Activated CD8-positive, alpha-beta memory T cell treated with anti-CD3 and anti-CD28 coated beads for 48 hours (primary cell): ENCODE measurements around the gene RASA4B.
"Not testable (repeated sequence)": the region's sequence is repeated elsewhere in the genome, so short reads cannot be mapped to it uniquely, and the experiment has no call there.

Source experiments
- DNase-seq, 3 experiments: peaks; one replicate each; pipeline ENCODE4 v3.0.0-alpha.2; 2020; ENCODE audit warnings: low read depth in 2 of 3, low spot score in 2 of 3

RASA4B gene

GRCh38 chr7:102517550-102518147 lies at the start of gene RASA4B:
RASA4B (minus strand) TSS chr7:102517777; CDS start chr7:102517710, 67 bp downstream.
- DNase-seq, result not testable (repeated sequence)

GRCh38 chr7:102550808-102551422 lies 33.3 kb upstream of the RASA4B start, which contains the start of gene SPDYE2:
SPDYE2 (plus strand) TSS chr7:102551226; CDS start chr7:102553256, 2,030 bp downstream.
- not testable (repeated sequence) for DNase-seq

GRCh38 chr7:102546353-102546752 lies 28.8 kb upstream of the RASA4B start:
- not testable (repeated sequence) for DNase-seq

GRCh38 chr7:102545288-102545687 lies 27.7 kb upstream of the RASA4B start:
- not testable (repeated sequence) for DNase-seq

GRCh38 chr7:102544372-102544771 lies 26.8 kb upstream of the RASA4B start:
- not testable (repeated sequence) for DNase-seq

GRCh38 chr7:102543596-102543995 lies 26.0 kb upstream of the RASA4B start, which contains the start of gene UPK3BL2:
UPK3BL2 (minus strand) TSS chr7:102543696; CDS start chr7:102543636, 60 bp downstream.
- DNase-seq, result not testable (repeated sequence)

- not testable (repeated sequence) for DNase-seq
Observed at GRCh38 chr7:102542771-102543170, 25.2 kb upstream of the RASA4B start.

GRCh38 chr7:102542083-102542482 lies 24.5 kb upstream of the RASA4B start:
- DNase-seq, result not testable (repeated sequence)

GRCh38 chr7:102540604-102541003 lies 23.0 kb upstream of the RASA4B start:
- DNase-seq, result not testable (repeated sequence)

GRCh38 chr7:102535062-102535615 lies 17.6 kb upstream of the RASA4B start:
- DNase-seq, result not testable (repeated sequence)

GRCh38 chr7:102532127-102532526 lies 14.6 kb upstream of the RASA4B start:
- DNase-seq, result not testable (repeated sequence)

- DNase-seq, result not testable (repeated sequence)
Observed at GRCh38 chr7:102531583-102531982, 14.0 kb upstream of the RASA4B start.

GRCh38 chr7:102527822-102528793 lies 10.5 kb upstream of the RASA4B start:
- DNase-seq, result not testable (repeated sequence)

GRCh38 chr7:102527182-102527581 lies 9.6 kb upstream of the RASA4B start:
- not testable (repeated sequence) for DNase-seq

GRCh38 chr7:102524803-102525202 lies 7.2 kb upstream of the RASA4B start:
- DNase-seq, result not testable (repeated sequence)

- DNase-seq, result not testable (repeated sequence)
Observed at GRCh38 chr7:102520797-102521196, 3.2 kb upstream of the RASA4B start.

GRCh38 chr7:102516951-102517350 lies 626 bp downstream of the RASA4B start:
- not testable (repeated sequence) for DNase-seq

GRCh38 chr7:102515889-102516288 lies 1.7 kb downstream of the RASA4B start:
- not testable (repeated sequence) for DNase-seq

GRCh38 chr7:102514881-102515721 lies 2.5 kb downstream of the RASA4B start:
- not testable (repeated sequence) for DNase-seq
